Measurements from ENCODE around the gene CALD1. TPM values are rescaled to one million over a fixed set of nuclear protein-coding genes. Genes with fewer than 3 reads are reported as not detected.

The CALD1 gene
- total RNA-seq, 1 donor from 2014 or later: 352 TPM

DNA sequence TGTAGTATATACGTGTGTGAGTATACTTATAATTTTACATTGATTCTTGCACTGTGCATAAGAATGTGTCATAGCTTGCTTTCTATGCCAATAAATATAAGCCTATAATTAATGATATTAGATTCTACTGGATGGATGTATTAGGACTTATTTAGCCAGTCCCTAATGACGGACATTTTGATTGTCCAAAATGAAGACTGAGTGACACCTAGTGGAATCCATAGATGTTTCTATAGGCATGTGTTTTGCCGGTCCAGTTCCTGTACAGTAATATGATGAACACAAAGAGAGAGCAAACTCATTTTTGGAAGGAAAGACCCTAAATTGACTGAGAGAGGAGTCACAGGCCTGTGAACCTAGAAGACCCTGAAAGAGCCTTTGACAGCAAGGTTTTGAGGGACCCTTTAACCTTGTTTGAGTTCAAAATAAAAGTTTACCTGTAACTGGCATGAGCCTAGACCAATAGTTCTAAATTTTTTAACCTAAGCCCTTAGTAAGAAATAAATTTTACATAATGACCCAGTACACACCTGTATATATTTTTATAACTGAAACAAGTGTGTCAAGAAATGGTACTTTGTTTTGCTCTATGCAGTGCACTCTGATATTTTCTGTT lies 164.5 kb downstream of the CALD1 start:
- DNase-seq (ENCODE audit: low spot score in 2 of 2): no peak
- peaks cover 0 to 3% of the 10 kb centered on the region in 2 donors for H3K4me1 ChIP-seq
- H3K9me3 ChIP-seq: no peaks in the 10 kb centered on the region
- no peak overlapping the region for H3K27ac ChIP-seq
- no peaks in the 10 kb centered on the region for H3K27me3 ChIP-seq
- H3K4me3 ChIP-seq: no peak overlapping the region
- TF ChIP-seq, protein P1, sequence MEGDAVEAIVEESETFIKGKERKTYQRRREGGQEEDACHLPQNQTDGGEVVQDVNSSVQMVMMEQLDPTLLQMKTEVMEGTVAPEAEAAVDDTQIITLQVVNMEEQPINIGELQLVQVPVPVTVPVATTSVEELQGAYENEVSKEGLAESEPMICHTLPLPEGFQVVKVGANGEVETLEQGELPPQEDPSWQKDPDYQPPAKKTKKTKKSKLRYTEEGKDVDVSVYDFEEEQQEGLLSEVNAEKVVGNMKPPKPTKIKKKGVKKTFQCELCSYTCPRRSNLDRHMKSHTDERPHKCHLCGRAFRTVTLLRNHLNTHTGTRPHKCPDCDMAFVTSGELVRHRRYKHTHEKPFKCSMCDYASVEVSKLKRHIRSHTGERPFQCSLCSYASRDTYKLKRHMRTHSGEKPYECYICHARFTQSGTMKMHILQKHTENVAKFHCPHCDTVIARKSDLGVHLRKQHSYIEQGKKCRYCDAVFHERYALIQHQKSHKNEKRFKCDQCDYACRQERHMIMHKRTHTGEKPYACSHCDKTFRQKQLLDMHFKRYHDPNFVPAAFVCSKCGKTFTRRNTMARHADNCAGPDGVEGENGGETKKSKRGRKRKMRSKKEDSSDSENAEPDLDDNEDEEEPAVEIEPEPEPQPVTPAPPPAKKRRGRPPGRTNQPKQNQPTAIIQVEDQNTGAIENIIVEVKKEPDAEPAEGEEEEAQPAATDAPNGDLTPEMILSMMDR (IDR thresholded peaks at IDR 0.05): peak in 2 of 3 experiments; percentile 3 to 35
- intact Hi-C loops (cut with DNase I): no loop called here
- H3K36me3 ChIP-seq: peaks cover 56 to 68% of the 10 kb centered on the region in 2 donors

DNA sequence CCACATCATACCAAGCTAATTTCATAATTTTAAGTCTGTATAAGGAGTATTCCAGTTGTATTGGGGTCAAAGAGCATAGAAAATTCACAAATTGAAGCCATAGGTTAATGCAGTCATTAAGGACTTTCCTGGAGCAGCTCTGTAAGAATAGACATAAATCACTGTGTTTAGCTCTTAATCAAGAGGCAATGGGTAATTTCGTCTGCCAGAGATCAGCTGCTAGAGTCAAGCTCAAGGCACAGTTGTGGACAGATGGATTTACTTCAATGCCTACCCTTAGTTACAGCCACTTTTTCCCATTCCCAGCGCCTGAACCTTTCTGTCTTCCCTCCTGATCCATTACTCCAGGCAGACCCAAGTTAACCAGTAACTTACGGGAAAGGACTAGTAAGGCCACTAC lies 166.3 kb downstream of the CALD1 start:
- Histone ChIP-seq H3K9me3 (no peaks in the 10 kb centered on the region), H3K4me1 (peaks cover 0 to 3% of the 10 kb centered on the region in 2 donors), H3K27me3 (no peaks in the 10 kb centered on the region), H3K27ac (peak overlapping the region; percentile 32 to 36), H3K36me3 (peaks cover 66 to 78% of the 10 kb centered on the region in 2 donors), H3K4me3 (no peak overlapping the region)
- TF ChIP-seq, protein P1 (IDR thresholded peaks at IDR 0.05): no peak
- intact Hi-C loops (cut with DNase I): no loop called here
- no peak for DNase-seq (ENCODE audit: low spot score in 2 of 2)

DNA sequence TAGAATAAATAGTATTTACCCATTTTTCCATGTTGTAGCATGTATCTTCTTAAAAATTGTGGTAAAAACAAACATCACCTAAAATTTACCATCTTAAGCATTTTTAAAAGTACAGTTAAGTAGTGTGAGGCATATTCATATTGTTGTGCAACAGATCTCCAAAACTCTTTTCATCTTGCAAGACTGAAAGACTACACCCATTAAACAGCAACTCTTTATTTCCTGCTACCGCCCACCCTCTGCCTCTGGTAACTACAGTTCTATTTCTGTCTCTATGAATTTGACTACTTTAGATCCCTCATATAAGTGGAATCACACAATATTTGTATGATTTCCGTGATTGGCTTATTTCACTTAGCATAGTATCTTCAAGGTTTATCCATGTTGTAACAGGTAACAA lies 166.8 kb downstream of the CALD1 start:
- intact Hi-C loops (cut with DNase I): no loop called here
- TF ChIP-seq, protein P1 (IDR thresholded peaks at IDR 0.05): no peak
- Histone ChIP-seq H3K4me3 (no peak overlapping the region), H3K9me3 (no peaks in the 10 kb centered on the region), H3K27me3 (no peaks in the 10 kb centered on the region), H3K4me1 (peaks cover 0 to under 1% of the 10 kb centered on the region in 2 donors), H3K36me3 (peaks cover 67 to 83% of the 10 kb centered on the region in 2 donors), H3K27ac (peak overlapping the region; percentile 32 to 33)
- no peak for DNase-seq (ENCODE audit: low spot score in 2 of 2)

DNA sequence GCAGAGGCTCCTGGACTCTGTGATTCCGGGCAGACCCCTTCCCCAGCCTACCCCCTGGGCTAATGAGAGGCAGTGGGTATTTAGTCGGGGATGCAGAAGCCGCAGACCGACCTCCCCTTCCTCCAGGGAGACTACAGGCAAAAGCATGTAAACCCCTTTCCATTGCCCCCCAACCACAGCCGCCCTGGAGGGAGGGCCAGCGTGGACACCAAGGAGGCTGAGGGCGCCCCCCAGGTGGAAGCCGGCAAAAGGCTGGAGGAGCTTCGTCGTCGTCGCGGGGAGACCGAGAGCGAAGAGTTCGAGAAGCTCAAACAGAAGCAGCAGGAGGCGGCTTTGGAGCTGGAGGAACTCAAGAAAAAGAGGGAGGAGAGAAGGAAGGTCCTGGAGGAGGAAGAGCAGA lies 167.9 kb downstream of the CALD1 start:
- Histone ChIP-seq H3K4me1 (no peaks in the 10 kb centered on the region), H3K27ac (peak overlapping the region in 1 of 2 donors; percentile 28), H3K27me3 (no peaks in the 10 kb centered on the region), H3K4me3 (no peak overlapping the region), H3K9me3 (no peaks in the 10 kb centered on the region), H3K36me3 (peaks cover 71 to 83% of the 10 kb centered on the region in 2 donors)
- DNase-seq (ENCODE audit: low spot score in 2 of 2): no peak
- TF ChIP-seq, protein P1 (IDR thresholded peaks at IDR 0.05): no peak
- intact Hi-C loops (cut with DNase I): no loop called here

DNA sequence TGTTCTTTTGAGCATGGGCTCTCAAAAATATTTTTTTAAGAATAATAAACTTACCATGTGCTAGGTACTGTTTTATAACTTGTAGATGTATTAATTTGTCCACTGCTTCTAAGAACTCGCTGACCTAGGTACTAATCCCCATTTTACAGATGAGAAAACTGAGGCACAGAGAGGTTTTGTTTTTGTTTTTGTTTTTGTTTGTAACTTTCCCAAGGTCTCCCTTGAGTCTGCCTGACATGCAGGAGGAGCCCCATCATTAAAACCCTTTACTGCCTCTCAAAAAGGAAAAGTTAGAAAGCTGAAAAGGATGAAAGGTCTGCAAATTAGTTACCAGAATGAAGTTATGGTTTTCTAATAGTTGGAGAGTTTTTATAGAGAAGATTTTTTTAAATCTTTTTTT lies 168.4 kb downstream of the CALD1 start:
- intact Hi-C loops (cut with DNase I): no loop called here
- peak overlapping the region in 1 of 2 donors; percentile 28 for H3K27ac ChIP-seq
- H3K9me3 ChIP-seq: no peaks in the 10 kb centered on the region
- DNase-seq (ENCODE audit: low spot score in 2 of 2): no peak
- peaks cover 75 to 85% of the 10 kb centered on the region in 2 donors for H3K36me3 ChIP-seq
- no peak overlapping the region for H3K4me3 ChIP-seq
- TF ChIP-seq, protein P1 (IDR thresholded peaks at IDR 0.05): no peak
- H3K27me3 ChIP-seq: no peaks in the 10 kb centered on the region
- H3K4me1 ChIP-seq: no peaks in the 10 kb centered on the region
